Upper lobe of left lung (tissue), 6 donors: Measurements from ENCODE around the gene CAMK2G. TPM values are rescaled to one million over a fixed set of nuclear protein-coding genes. Genes with fewer than 3 reads are reported as not detected.

Source experiments
- ATAC-seq, 2 donors: fragments of 200-7000 bp; cut with Tn5 transposase; one replicate each; pipeline ENCODE4 v1.9.1; 2022; ENCODE audit warnings: mild to moderate bottlenecking in 2 of 2, moderate library complexity in 2 of 2; ENCODE audit not compliant: low FRiP score in 2 of 2
- DNase-seq, 2 donors: peaks; one replicate each; pipeline ENCODE4 v3.0.0-alpha.2; 2019 to 2020
- H3K27ac ChIP-seq, 4 donors: fragments of 200-600 bp; sonication (generic); one replicate each; pipeline ENCODE4 v1.5.1; 2016 to 2019
- H3K27me3 ChIP-seq, 4 donors: fragments of 200-600 bp; sonication (generic); one replicate each; pipeline ENCODE4 v1.5.1; 2017 to 2019
- H3K36me3 ChIP-seq, 4 donors: fragments of 200-600 bp; sonication (generic); one replicate each; pipeline ENCODE4 v1.5.1; 2016 to 2019
- H3K4me1 ChIP-seq, 4 donors: fragments of 200-600 bp; sonication (generic); one replicate each; pipeline ENCODE4 v1.5.1; 2018 to 2019
- H3K4me3 ChIP-seq, 4 donors: fragments of 200-600 bp; sonication (generic); one replicate each; pipeline ENCODE4 v1.5.1; 2017 to 2019; ENCODE audit warnings: mild to moderate bottlenecking in 2 of 4, moderate library complexity in 1 of 4
- H3K9me3 ChIP-seq, 4 donors: fragments of 200-600 bp; sonication (generic); one replicate each; pipeline ENCODE4 v1.5.1; 2018 to 2019
- EP300 ChIP-seq, 4 donors: sonication (generic); formaldehyde crosslinking; IDR thresholded peaks; one replicate each; pipeline ENCODE4 v1.5.1; 2017; ENCODE audit warnings: antibody characterized with exemption in 4 of 4, control low read depth in 2 of 4
- POLR2A ChIP-seq, 4 donors: fragments of 450-650 bp; IDR thresholded peaks; one replicate each; pipeline ENCODE4 v1.5.1; 2016 to 2017; ENCODE audit warnings: antibody characterized with exemption in 4 of 4, mild to moderate bottlenecking in 2 of 4
- POLR2AphosphoS5 ChIP-seq, 2 donors: sonication (generic); formaldehyde crosslinking; IDR thresholded peaks; one replicate each; pipeline ENCODE4 v1.5.1; 2017; ENCODE audit warnings: antibody characterized with exemption in 2 of 2
- WGBS, 2 donors: methylation state at CpG; one replicate each; pipeline ENCODE4 v1.1.5; 2017 to 2018; 5-methylcytosine and 5-hydroxymethylcytosine counted together
- total RNA-seq, 6 donors: library from RNA; depleted of rRNA in 4 of 6; stranded (reverse); fragments of >200 nt in 4 of 6; gene quantifications; one replicate each; pipeline versions ENCODE4 v1.1.0 to v1.2.1, GENCODE V29; 2016 to 2021
- TF ChIP-seq, protein P1 (sequence below), 6 experiments: fragments of 450-650 bp in 4 of 6; fragments of 200-600 bp in 2 of 6; sonication (generic) in 2 of 6; IDR thresholded peaks; one replicate each; pipeline ENCODE4 v1.5.1; 2016 to 2019; ENCODE audit warnings: antibody characterized with exemption in 6 of 6
- donor health status: DM: no; HTN: no; CAD: no; lungs with moderate emphysema.
- donor health status: DM: no; HTN: yes; CAD: no; lungs with severe emphysema.

Gene CAMK2G
- total RNA-seq, 6 donors from 2014 or later, result 25.7 to 52.3 (median 43.0) TPM

GRCh38 chr10:73911553-73912004 is 37.2 kb upstream of the CAMK2G start:
- Histone ChIP-seq H3K4me3 (peak overlapping the region; percentile 49 to 81 (median 63)), H3K36me3 (peaks cover 0 to 11% (median 0%) of the 10 kb centered on the region in 4 donors), H3K4me1 (peaks cover 41 to 67% (median 48%) of the 10 kb centered on the region in 4 donors), H3K27me3 (no peaks in the 10 kb centered on the region), H3K9me3 (no peaks in the 10 kb centered on the region), H3K27ac (peak overlapping the region; percentile 67 to 88 (median 84))
- 7 to 31% methylated on average over 6 to 13 of the region's 14 CpGs for WGBS, 2 donors
- ATAC-seq (no peak), DNase-seq (peak in 1 of 2 donors; percentile 39)
- TF ChIP-seq POLR2AphosphoS5 (IDR thresholded peaks at IDR 0.05), result no peak

- Histone ChIP-seq H3K4me1 (peaks cover 45 to 72% (median 50%) of the 10 kb centered on the region in 4 donors), H3K9me3 (no peaks in the 10 kb centered on the region), H3K27ac (peak within 1 kb of the TSS; percentile 67 to 88 (median 84)), H3K27me3 (no peaks in the 10 kb centered on the region), H3K36me3 (peaks cover 0 to 8% (median 0%) of the 10 kb centered on the region in 4 donors), H3K4me3 (peak within 1 kb of the TSS; percentile 49 to 81 (median 63))
- 1 to 2% methylated on average over 29 to 46 of the region's 74 CpGs for WGBS, 2 donors
- DNase-seq, result peak; percentile 65 to 91
- ATAC-seq, result peak in 1 of 2 donors; percentile 43
- TF ChIP-seq EP300 (IDR thresholded peaks at IDR 0.05) (no peak), POLR2A (IDR thresholded peaks at IDR 0.05) (peak in 2 of 4 donors; percentile 49 to 76)
Measured at GRCh38 chr10:73910764-73911552, 36.6 kb upstream of the CAMK2G start, which contains the start of gene PLAU. TSS of gene PLAU (plus strand) at chr10:73911132. CDS start at chr10:73911556, 424 bp downstream.

DNA sequence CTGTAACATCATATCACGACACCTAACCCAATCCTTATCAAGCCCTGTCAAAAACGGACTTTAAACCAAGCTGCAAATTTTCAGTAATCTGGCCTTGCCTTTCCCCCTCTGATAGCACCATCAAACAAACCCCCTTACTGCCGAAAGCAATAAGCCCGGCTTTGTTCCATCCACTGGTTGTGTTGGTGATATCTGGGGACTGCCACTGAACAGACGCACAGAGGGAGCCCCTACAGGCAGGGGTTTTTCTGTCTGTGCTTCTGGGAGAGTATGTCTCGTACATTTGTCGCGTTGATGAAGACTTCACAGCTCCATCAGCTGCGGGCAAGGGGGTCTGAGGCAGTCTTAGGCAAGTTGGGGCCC is 36.0 kb upstream of the CAMK2G start:
- DNase-seq (no peak), ATAC-seq (no peak)
- WGBS, 2 donors, result 33 to 39% methylated on average over 9 of the region's 9 CpGs
- Histone ChIP-seq H3K4me3 (peak overlapping the region in 3 of 4 donors; percentile 54 to 81 (median 72)), H3K9me3 (no peaks in the 10 kb centered on the region), H3K36me3 (peaks cover 0 to 5% (median 0%) of the 10 kb centered on the region in 4 donors), H3K27me3 (no peaks in the 10 kb centered on the region), H3K27ac (peak overlapping the region; percentile 67 to 88 (median 84)), H3K4me1 (peaks cover 46 to 74% (median 51%) of the 10 kb centered on the region in 4 donors)
- no peak for TF ChIP-seq EP300 (IDR thresholded peaks at IDR 0.05)
- TF ChIP-seq POLR2AphosphoS5 (IDR thresholded peaks at IDR 0.05), result no peak
- TF ChIP-seq POLR2A (IDR thresholded peaks at IDR 0.05), result no peak
- TF ChIP-seq, protein P1, sequence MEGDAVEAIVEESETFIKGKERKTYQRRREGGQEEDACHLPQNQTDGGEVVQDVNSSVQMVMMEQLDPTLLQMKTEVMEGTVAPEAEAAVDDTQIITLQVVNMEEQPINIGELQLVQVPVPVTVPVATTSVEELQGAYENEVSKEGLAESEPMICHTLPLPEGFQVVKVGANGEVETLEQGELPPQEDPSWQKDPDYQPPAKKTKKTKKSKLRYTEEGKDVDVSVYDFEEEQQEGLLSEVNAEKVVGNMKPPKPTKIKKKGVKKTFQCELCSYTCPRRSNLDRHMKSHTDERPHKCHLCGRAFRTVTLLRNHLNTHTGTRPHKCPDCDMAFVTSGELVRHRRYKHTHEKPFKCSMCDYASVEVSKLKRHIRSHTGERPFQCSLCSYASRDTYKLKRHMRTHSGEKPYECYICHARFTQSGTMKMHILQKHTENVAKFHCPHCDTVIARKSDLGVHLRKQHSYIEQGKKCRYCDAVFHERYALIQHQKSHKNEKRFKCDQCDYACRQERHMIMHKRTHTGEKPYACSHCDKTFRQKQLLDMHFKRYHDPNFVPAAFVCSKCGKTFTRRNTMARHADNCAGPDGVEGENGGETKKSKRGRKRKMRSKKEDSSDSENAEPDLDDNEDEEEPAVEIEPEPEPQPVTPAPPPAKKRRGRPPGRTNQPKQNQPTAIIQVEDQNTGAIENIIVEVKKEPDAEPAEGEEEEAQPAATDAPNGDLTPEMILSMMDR (IDR thresholded peaks at IDR 0.05), result no peak

DNA sequence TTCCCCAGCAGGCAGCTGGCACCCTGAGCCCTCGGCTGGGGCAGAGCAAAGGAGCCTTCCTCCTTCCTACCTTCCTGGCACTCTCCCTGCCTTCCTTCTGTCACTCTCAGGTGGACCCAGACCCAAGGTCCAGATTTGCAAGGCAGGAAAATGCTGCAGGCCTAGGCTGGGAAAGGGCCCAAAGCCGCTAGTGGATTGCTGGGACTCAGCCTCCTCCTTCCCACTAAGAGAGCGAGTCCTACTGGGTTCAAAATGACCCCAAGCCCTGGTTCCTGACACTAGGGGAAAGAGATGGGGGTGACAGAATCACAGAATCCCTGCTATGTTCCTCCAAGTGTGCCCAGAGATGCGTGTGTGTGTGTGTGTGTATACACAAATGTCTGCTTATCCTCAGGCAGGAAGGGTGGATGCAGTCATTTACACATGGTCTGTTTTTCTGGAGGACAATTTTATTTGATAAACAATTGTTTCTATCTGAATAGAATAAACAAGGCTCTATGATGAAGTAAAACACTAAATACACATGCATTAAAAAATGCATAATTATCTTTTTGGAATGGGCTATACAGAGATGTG is 35.3 kb upstream of the CAMK2G start:
- Histone ChIP-seq H3K27me3 (no peaks in the 10 kb centered on the region), H3K4me3 (peak overlapping the region in 1 of 4 donors; percentile 9), H3K4me1 (peaks cover 46 to 74% (median 51%) of the 10 kb centered on the region in 4 donors), H3K27ac (peak overlapping the region; percentile 75 to 86 (median 82)), H3K9me3 (no peaks in the 10 kb centered on the region), H3K36me3 (no peaks in the 10 kb centered on the region)
- no peak for DNase-seq
- no peak for ATAC-seq
- TF ChIP-seq POLR2A (IDR thresholded peaks at IDR 0.05) (no peak), EP300 (IDR thresholded peaks at IDR 0.05) (no peak), POLR2AphosphoS5 (IDR thresholded peaks at IDR 0.05) (no peak)
- TF ChIP-seq, protein P1 (IDR thresholded peaks at IDR 0.05), result no peak
- WGBS, 2 donors, result 69% methylated on average over 4 of the region's 4 CpGs

- H3K4me3 ChIP-seq, result peak overlapping the region in 1 of 4 donors; percentile 15
- H3K4me1 ChIP-seq, result peaks cover 46 to 74% (median 51%) of the 10 kb centered on the region in 4 donors
- TF ChIP-seq, protein P1 (IDR thresholded peaks at IDR 0.05), result no peak
- TF ChIP-seq POLR2AphosphoS5 (IDR thresholded peaks at IDR 0.05), result peak; percentile 52 to 56
- TF ChIP-seq POLR2A (IDR thresholded peaks at IDR 0.05), result peak in 1 of 4 donors; percentile 11
- 9 to 19% methylated on average over 10 of the region's 10 CpGs for WGBS, 2 donors
- ATAC-seq (peak; percentile 24 to 37), DNase-seq (peak in 1 of 2 donors; percentile 64)
- H3K27me3 ChIP-seq, result no peaks in the 10 kb centered on the region
- peak overlapping the region; percentile 75 to 86 (median 78) for H3K27ac ChIP-seq
- H3K36me3 ChIP-seq, result no peaks in the 10 kb centered on the region
- H3K9me3 ChIP-seq, result no peaks in the 10 kb centered on the region
Measured at GRCh38 chr10:73908853-73909539, 34.6 kb upstream of the CAMK2G start.
